CD4-positive, alpha-beta T cell treated with Interleukin-4 for 1 hour (primary cell): ENCODE results near the gene TPCN2.

Source experiments
- DNase-seq, 2 donors: peaks; one replicate each; pipeline ENCODE4 v3.0.0-alpha.2; 2020 to 2022

The TPCN2 gene

GRCh38 chr11:69114811-69115523 lies 66.2 kb downstream of the TPCN2 start:
- no peak for DNase-seq

DNA sequence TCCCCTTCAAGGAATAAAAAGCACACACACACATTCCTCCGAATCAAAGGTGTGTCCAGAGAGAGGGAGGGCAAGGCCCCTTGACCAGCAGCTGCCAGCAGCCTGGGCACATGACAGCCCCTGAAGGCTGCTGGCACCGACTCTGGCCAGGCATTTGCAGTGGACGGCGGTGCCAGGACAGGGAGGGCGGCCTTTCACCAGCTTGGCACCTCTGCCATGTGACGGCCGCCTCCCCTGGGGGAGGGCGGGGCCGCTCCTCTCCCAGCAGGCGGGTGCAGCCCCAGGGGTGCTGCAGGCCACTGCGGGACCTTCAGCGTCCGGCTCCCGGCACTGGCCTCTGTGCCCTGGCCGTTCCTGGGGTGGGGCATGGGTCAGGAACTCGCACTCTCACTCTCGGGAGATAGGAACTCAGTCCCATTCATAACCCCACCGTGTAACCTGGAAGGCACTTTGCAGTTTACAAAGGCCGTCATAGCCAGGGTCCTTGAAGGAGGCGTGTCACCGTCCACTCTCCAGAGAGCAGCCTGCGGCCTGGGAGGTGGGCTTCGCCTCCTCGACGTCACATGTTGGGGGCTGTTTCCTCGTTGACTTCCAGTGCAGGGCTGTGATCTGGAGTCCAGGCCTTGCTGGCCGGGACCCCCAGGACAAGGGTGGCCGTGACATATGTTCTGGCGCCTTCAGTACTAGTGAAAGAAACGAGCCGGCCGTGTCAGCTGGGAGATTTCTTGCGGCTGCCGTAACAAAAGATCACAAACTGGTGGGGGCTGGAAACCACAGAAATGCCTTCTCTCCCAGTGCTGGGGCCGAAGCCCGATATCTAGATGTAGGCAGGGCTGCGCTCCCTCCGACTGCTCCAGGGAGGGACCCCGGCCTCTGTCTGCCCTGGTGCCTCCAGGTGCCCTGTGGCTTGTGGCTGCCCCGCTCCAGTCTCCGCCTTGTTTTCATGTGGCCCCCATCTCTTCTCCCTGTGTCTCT lies 67.1 kb downstream of the TPCN2 start:
- DNase-seq = no peak

DNA sequence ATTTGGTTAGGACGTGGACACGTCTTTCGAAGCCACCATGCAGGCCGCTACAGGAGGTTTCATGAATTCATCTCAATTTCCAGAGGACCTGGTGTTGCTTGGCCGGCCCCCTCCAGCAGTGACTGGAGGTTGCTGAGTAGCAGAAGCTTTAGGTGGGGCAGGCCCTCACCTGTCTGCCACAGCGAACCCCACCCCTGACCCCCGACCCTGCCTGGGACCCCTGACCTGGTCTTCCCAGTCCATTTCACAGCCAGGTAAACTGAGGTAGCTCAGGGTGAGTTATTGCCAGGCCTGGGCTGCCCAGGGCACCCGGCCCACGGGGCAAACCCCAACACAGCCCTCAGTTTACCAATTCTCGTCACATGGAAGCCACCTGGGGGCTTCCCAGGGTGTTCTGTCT lies 67.9 kb downstream of the TPCN2 start:
- no peak for DNase-seq

- no peak for DNase-seq
Measured at GRCh38 chr11:69119190-69119589, 70.5 kb downstream of the TPCN2 start.

DNA sequence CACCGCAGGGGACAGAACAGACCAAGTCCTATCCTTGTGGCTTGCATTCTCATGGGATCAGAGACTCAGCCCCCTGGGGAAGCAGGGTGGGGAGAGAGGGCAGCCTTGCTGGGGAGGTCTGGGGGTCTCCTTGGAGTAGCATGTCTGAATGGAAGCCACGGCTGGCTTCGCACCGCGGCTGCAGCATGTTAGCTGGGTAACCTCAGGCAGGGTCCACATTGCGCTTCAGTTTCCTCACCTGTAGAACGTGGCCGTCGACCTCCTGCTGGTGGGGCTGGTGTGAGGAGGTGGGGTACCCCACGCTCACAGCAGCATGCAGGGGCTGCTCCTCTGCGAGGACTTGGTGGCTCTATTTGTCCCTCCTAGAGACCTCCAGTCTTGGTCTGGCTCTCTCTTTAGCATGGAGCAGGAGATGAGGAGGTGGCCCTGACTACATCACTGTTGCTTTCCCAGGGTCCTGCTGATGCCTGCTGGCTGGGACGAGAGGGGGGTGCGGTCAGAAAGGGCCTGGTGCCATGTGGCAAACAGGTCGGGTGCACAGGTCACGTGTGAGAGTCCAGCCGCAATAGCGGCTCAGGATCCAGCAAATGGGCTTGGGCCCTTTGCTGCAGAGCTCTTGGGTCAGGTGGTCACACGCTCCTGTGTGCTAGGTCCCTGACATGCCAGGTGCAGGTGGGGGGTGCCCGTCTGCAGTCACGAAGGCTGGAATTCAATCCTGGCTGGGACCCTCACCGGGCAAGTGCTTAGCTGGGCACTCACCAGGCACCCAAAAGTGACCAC lies 71.6 kb downstream of the TPCN2 start:
- DNase-seq = no peak

GRCh38 chr11:69121021-69121420 lies 72.3 kb downstream of the TPCN2 start:
- no peak for DNase-seq

DNA sequence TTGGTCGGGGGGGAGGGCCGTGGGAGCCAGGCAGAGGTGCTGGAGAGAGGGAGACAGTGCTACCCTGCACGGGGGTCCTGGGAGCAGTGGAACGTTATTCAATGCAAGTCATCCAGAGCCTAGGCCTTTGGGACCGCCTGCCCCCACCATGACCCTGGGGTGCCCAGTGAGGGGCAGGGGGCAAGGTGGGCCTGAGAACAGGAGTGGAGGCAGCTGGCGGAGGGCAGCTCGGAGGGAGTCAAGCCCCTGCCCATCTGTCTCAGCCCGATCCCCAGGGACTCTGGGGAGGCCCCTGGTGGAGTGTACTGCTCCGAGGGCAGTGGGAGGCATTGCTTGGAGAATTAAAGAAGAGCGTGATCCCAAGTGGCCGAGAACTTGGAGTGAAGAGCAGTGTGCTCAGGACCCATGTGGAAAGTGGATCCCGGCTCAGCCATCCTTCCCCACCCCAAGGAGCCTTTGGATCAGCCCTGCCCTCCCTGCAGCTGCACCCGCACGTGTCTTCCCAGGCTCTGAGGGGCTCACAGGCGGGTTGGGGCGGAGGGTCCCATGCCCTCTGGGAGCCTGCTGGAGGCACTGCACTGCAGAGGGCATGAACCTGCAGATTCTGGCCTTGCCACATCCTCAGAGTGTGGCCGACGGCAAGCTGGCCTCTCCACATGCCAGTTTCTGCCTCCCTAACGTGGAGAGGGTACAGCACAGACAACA lies 73.0 kb downstream of the TPCN2 start:
- DNase-seq = no peak

DNA sequence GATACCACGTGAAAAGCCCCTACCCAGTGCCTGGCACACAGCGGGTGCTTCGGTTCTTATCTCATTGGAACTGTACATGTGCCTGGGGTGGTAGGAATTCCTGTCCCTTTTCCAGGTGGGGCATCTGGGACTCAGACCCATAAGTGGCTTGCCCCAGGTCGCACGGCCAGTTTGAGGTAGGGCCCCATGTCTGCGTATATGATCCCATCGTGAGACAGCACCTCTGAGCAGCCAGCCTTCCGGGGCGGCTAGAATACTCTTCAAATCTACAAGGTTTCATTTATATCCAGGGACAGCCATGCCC lies 73.5 kb downstream of the TPCN2 start:
- DNase-seq = no peak

- DNase-seq = peak; percentile 21 to 44
Measured at GRCh38 chr11:69122630-69123431, 74.1 kb downstream of the TPCN2 start.

DNA sequence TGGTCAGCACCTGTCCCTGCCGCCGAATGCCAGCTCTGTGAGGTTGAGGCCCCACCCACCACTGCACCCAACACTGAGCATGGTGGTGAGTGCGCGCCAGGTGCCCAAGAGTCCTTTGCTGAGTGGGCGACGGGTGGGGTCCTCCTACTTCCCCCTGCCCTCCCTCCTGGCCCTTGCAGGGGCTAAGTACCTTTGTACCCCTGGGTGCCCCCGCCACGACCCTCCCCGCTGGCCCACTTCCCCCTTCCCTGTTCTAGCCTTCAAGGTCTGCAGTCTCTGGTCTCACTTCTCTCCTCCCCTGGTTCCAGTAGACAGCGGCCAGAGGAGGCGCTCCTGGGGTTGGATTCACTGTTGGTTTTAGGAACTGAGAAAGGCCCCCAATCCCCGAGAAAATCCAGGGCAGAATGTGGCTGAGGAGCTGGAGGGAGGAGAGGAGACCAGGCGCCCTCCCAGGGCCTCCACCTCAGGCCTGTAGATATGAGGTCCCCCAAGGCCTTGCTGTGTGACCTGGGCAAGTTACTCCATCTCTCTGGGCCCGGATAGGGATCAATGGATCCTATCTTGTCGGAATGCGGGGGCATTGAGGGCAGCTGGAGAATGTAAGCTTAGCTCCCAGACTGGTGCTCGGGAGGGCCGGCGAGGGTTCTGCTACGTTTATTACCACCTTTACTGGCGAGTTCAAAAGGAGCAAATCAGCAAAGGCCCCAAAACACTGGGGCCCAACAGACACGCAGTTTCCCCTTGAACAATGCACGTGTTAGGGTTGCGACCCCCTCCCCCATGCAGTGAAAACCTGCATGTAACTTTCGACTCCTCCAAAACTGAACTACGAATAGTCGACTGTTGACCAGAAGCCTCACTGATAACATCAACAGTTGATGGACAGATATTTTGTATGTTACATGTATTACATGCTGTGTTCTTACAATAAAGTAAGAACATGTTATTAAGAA lies 75.1 kb downstream of the TPCN2 start:
- DNase-seq = no peak

DNA sequence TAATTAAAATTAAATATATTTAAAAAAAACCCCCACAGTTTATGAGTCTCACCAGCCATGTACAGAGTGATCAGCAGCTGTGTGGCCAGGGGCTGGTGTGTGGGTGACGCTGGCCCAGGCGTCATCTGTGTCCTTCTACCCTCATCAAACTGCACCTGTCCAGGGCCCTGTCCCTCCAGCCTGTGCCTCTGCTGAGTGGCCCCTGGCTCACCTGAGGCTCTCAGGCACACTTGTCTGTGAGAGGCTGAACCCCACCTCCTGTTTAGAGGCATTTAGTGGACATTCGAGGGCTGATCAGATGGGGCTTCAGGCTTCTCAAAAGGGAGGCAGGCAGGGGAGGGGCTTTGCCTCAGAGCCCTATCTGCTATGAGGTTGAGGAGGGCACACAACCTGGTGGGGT lies 77.1 kb downstream of the TPCN2 start:
- DNase-seq = no peak

- no peak for DNase-seq
Measured at GRCh38 chr11:69126286-69126685, 77.6 kb downstream of the TPCN2 start.

DNA sequence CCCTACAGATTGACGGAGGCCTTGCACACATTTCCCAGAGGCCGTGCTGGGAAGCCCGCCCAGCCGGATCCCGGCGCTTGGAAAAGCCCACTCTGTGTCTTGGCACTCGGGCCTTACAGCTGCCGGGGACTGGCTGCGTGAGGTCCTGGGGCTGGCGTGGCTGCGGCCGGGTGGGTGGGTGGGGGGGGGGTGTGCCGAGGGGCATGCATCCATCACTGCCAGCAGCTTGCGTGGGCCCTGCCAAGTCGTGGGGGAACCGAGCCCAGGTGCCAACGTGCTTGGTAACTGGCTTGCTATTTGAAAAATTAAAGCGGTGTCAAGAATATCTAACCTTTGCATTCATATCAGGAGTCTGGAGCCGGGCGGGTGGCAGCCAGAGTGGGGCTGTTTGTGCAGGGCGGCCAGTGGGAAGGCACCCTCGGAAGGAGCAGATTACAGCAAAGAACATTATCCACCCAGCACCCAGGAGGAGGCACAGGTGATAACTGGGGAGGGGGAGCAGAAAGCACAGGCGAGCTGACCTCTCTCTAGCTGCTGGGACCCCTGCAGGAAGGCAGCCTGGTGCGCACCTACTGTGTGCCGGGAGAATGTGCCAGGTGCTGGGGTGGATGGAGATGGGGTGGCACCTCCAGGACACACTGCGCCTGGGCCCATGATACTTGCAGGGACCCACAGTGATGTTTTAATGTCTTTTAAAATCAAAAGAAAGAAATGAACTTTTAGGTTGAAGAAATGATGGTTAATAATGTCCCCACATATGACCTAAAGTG lies 78.5 kb downstream of the TPCN2 start:
- no peak for DNase-seq

DNA sequence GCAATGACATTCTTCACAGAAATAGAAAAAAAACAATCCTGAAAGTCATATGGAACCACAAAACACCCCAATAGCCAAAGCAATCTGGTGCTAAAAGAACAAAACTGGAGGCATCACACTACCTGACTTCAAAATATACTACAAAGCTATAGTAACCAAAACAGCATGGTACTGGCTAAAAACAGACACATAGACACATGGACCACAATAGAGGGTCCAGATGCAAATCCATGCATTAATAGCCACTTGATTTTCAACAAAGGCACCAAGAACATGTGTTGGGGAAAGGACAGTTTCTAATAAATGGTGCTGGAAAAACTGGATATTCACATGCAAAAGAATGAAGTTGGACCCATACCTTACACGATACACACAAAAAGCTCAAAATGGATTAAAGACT lies 79.2 kb downstream of the TPCN2 start:
- DNase-seq = no peak

GRCh38 chr11:69129053-69129452 lies 80.3 kb downstream of the TPCN2 start:
- no peak for DNase-seq

- DNase-seq = no peak
Measured at GRCh38 chr11:69129647-69130046, 80.9 kb downstream of the TPCN2 start.

GRCh38 chr11:69130654-69131053 lies 81.9 kb downstream of the TPCN2 start:
- DNase-seq = no peak

DNA sequence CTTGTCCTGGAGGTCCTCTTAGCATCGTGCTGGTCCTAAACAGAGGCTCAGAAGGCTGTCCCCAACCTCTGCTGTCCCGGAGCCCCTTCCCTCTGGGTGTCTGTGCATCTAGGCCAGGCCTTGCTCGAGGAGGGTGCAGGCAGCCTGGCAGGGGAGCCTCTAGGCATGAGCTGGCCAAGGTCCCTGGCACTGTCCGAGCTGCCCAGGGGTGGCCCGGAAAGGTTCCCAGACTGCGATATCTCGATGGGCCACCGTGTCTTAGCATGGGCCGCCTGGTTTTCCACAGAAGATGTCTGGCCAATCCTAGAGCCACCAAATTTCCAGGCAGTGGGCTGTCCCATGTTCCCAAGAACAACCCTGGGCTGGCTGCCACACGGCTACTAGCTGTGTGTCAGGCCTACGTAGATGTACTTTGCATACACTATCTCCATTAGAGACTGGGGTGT lies 82.4 kb downstream of the TPCN2 start:
- DNase-seq = no peak

DNA sequence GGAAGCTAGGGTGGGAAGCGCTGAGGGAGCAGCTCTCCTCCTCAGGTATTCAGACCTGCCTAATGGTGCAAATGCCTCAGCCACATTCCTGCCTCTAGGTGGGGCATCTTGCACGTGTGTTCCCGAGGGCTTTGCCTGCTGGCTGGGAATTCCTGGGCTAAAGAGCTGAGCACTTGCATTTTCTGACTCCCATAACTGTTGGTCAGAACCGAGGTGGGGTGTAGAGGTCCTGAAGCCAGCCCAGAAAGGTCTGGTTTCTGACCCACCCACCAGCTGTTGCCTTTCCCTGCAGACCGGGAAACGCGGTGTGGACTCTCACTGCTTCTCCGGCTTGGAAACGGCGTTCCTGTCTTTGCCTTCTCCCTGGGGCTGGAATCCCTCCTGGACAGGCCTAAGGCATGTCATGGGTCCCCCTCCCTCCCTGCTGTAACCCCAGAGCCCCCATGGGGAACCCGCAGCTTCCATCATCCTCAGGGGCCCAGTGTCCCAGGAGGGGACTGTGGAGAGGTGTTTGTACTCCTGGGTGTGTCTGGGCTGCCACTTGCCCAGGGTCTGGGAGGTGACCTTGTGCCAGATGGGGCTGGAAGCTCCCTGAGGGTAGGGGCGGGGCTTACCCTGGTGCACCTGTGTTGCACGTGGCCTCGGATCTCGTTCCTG lies 83.0 kb downstream of the TPCN2 start:
- DNase-seq = no peak
